Measurements from ENCODE around the gene KRTAP5-9. TPM values are rescaled to one million over a fixed set of nuclear protein-coding genes. Genes with fewer than 3 reads are reported as not detected.
"Not testable (repeated sequence)": the region's sequence is repeated elsewhere in the genome, so short reads cannot be mapped to it uniquely, and the experiment has no call there.

The KRTAP5-9 gene
- polyA plus RNA-seq, 1 donor (not counting 4 experiments of a cell fraction or from before 2014, with no cell fraction given), result 0.05 TPM

GRCh38 chr11:71525938-71526495 lies 22.2 kb upstream of the KRTAP5-9 start:
- no peaks in the 10 kb centered on the region for H4K20me1 ChIP-seq (ENCODE audit: control insufficient read depth, extremely low read depth, insufficient read depth, low read length)
- DNase-seq (ENCODE audit: low read depth, low spot score), result no peak
- no peak for FAIRE-seq
- H3K4me1 ChIP-seq (ENCODE audit: control insufficient read depth, extremely low read depth, insufficient read depth, low read length), result no peaks in the 10 kb centered on the region
- H3K27me3 ChIP-seq (ENCODE audit: control insufficient read depth, extremely low read depth, insufficient read depth, low read length), result no peaks in the 10 kb centered on the region
- H3K79me2 ChIP-seq (ENCODE audit: control insufficient read depth, insufficient read depth, low read length), result no peaks in the 10 kb centered on the region
- no peak overlapping the region for H3K9ac ChIP-seq (ENCODE audit: control insufficient read depth, extremely low read depth, insufficient read depth, low read length)
- H3K4me2 ChIP-seq (ENCODE audit: control insufficient read depth, extremely low read depth, insufficient read depth, low read depth, low read length), result no peak overlapping the region
- H3K9me3 ChIP-seq (ENCODE audit: control insufficient read depth, low read depth, low read length), result no peaks in the 10 kb centered on the region
- H3K27ac ChIP-seq (ENCODE audit: control insufficient read depth, insufficient read depth, low read length), result no peak overlapping the region
- no peaks in the 10 kb centered on the region for H3K9me1 ChIP-seq (ENCODE audit: control insufficient read depth, extremely low read depth, insufficient read depth, low read length)
- TF ChIP-seq CTCF (optimal IDR thresholded peaks at IDR 0.05 in 1 of 3, IDR thresholded peaks at IDR 0.05 in 1 of 3, conservative IDR thresholded peaks at IDR 0.05 in 1 of 3; ENCODE audit: extremely low read depth in 1 of 3, insufficient read depth in 2 of 3, low read length in 3 of 3) (no peak), EZH2 (IDR thresholded peaks at IDR 0.05; ENCODE audit: low read length) (no peak)
- no peaks in the 10 kb centered on the region for H3K36me3 ChIP-seq (ENCODE audit: control insufficient read depth in 2 of 2, extremely low read depth in 1 of 2, insufficient read depth in 2 of 2, low read length in 2 of 2)
- H2AFZ ChIP-seq (ENCODE audit: control insufficient read depth, low read length), result no peak overlapping the region
- no peak overlapping the region for H3K4me3 ChIP-seq (ENCODE audit: control insufficient read depth in 2 of 3, extremely low read depth in 1 of 3, insufficient read depth in 2 of 3, low read depth in 1 of 3, low read length in 3 of 3)
- dilution Hi-C loops (cut with MboI; ENCODE audit: extremely low pct_ligation_motif_present, low sequenced_read_pairs), result no loop called here

GRCh38 chr11:71526796-71527575 lies 21.2 kb upstream of the KRTAP5-9 start, which contains the start of gene KRTAP5-7:
Gene KRTAP5-7, plus strand, starts transcription at chr11:71527267. Its CDS starts 34 bp downstream, at chr11:71527301.
- H3K79me2 ChIP-seq (ENCODE audit: control insufficient read depth, insufficient read depth, low read length); H4K20me1 ChIP-seq (ENCODE audit: control insufficient read depth, extremely low read depth, insufficient read depth, low read length); H3K36me3 ChIP-seq (ENCODE audit: control insufficient read depth in 2 of 2, extremely low read depth in 1 of 2, insufficient read depth in 2 of 2, low read length in 2 of 2); H3K4me2 ChIP-seq (ENCODE audit: control insufficient read depth, extremely low read depth, insufficient read depth, low read depth, low read length); H3K9ac ChIP-seq (ENCODE audit: control insufficient read depth, extremely low read depth, insufficient read depth, low read length); DNase-seq (ENCODE audit: low read depth, low spot score); H3K4me3 ChIP-seq (ENCODE audit: control insufficient read depth in 2 of 3, extremely low read depth in 1 of 3, insufficient read depth in 2 of 3, low read depth in 1 of 3, low read length in 3 of 3); H3K9me3 ChIP-seq (ENCODE audit: control insufficient read depth, low read depth, low read length); FAIRE-seq; H3K4me1 ChIP-seq (ENCODE audit: control insufficient read depth, extremely low read depth, insufficient read depth, low read length); H3K9me1 ChIP-seq (ENCODE audit: control insufficient read depth, extremely low read depth, insufficient read depth, low read length); dilution Hi-C loops (cut with MboI; ENCODE audit: extremely low pct_ligation_motif_present, low sequenced_read_pairs); H2AFZ ChIP-seq (ENCODE audit: control insufficient read depth, low read length); H3K27me3 ChIP-seq (ENCODE audit: control insufficient read depth, extremely low read depth, insufficient read depth, low read length); H3K27ac ChIP-seq (ENCODE audit: control insufficient read depth, insufficient read depth, low read length): not testable (repeated sequence)

All from keratinocyte (primary cell).